Right lung (tissue), 10 donors: ENCODE data around the gene SERPINA3. TPM values are rescaled to one million over a fixed set of nuclear protein-coding genes. Genes with fewer than 3 reads are reported as not detected.
A peak's percentile ranks its signal among the peaks of the same experiment; 100 is the strongest.
"Not testable (repeated sequence)": the region's sequence is repeated elsewhere in the genome, so short reads cannot be mapped to it uniquely, and the experiment has no call there.

Experiments
- DNase-seq, 2 donors: peaks; one replicate each; pipeline ENCODE4 v3.0.0-alpha.2; 2013
- long read RNA-seq, 8 donors: transcript quantifications; one replicate each; lab custom pipeline, GENCODE V29; 2026
- polyA plus RNA-seq, 5 donors: library from polyadenylated mRNA; unstranded; fragments of 120-200 nt; gene quantifications; one replicate each; pipeline versions ENCODE4 v1.2.1 to v1.2.3, GENCODE V29; 2013; ENCODE audit warnings: inconsistent platforms in 1 of 5, low replicate concordance in 1 of 5; ENCODE audit not compliant: insufficient read length in 5 of 5, insufficient read depth in 1 of 5

Gene SERPINA3
- 1 to 10 TPM; 1.0 to 2.4 (median 1.5) TPM for polyA plus RNA-seq
- long read RNA-seq, donor 1: 0 reads
- long read RNA-seq, donor 2: 0 reads
- long read RNA-seq, donor 3: 0 reads
- long read RNA-seq, donor 4: 0 reads
- long read RNA-seq, donor 5: 0 reads
- long read RNA-seq, donor 6: 0 reads
- long read RNA-seq, donor 7: 0 reads
- long read RNA-seq, donor 8: 0 reads

DNA sequence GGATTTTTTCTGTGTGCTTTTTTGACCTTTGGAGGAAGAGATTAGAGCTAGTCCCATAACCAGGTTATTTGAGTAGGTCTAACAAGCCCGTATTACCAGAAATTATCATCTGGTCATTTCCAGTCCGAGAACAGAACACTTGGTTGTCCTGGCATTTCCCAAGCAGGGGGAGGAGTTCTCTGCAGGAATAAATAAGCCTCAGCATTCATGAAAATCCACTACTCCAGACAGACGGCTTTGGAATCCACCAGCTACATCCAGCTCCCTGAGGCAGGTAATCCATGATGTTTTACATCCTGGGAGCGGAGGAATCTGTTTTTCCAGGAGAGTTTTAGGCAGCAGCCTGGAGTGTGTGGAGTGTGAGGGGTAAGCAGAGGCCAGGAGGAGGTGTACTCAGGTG lies at the start of gene SERPINA3:
Gene SERPINA3, plus strand, starts transcription at position 218 of the 400 bp plus-strand sequence. CDS start 2,051 bp downstream, outside the sequence.
- no peak for DNase-seq

DNA sequence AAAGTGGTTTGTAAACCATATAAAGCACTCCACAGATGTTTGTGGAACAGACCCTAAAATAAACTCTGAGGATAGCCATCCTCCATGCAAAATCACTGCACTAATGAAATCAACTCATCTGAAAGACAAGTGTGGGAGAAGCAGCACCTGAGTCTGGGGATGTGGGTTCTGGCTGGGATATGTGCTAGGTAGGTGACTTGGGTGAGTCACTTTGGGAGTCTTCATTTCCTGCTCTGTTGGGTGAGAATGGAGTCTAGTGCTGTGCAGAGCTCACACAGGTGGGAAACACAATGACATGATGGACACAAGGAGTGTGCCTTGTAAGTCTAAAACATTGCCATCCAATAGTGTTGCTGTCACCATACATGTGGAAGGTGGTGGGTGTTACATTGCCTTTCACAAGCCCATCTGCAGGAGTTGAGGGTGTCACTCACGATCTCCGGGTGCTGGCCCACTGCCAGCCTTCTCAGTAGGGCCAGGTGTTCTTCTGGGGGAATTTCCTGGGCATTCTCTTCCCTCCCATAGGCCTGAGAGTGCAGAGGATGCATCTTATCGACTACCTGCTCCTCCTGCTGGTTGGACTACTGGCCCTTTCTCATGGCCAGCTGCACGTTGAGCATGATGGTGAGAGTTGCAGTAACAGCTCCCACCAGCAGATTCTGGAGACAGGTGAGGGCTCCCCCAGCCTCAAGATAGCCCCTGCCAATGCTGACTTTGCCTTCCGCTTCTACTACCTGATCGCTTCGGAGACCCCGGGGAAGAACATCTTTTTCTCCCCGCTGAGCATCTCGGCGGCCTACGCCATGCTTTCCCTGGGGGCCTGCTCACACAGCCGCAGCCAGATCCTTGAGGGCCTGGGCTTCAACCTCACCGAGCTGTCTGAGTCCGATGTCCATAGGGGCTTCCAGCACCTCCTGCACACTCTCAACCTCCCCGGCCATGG lies 49.0 kb upstream of the SERPINA3 start:
- no peak for DNase-seq

DNA sequence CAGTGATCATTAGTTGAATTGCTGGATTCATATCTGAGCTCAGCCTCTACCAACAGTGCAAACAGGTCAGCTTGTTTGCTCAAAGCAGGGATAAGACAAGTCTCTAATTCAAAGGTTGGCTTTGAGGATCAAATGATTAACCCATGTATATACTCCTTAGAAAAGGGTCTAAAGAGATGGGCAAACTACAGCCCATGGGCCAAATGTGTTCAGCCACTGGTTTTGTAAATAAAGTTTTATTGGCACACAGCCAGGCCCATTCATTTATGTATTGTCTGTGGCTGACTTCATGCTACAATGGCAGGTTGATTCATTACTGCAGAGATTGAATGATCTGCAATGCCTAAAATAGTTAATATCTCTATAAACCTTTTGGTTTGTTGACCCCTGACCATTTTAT lies 47.8 kb upstream of the SERPINA3 start:
- no peak for DNase-seq

DNA sequence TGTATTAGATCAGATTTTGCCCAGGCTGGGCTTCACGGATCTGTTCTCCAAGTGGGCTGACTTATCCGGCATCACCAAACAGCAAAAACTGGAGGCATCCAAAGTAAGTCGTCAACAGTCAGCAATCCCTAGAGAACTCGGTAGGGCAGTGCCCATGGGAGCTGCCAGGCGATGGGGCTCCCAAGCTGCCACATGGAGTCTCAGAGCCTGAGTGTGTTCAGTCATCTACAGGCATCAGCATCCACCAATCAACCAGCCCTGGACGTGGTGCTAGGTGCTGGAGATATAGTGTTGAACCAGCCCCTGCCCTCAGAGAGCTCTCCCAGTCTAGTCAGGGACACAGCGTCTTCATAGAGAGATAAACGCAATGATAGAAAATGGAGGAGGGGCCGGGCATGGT lies 44.0 kb upstream of the SERPINA3 start:
- DNase-seq: no peak

DNA sequence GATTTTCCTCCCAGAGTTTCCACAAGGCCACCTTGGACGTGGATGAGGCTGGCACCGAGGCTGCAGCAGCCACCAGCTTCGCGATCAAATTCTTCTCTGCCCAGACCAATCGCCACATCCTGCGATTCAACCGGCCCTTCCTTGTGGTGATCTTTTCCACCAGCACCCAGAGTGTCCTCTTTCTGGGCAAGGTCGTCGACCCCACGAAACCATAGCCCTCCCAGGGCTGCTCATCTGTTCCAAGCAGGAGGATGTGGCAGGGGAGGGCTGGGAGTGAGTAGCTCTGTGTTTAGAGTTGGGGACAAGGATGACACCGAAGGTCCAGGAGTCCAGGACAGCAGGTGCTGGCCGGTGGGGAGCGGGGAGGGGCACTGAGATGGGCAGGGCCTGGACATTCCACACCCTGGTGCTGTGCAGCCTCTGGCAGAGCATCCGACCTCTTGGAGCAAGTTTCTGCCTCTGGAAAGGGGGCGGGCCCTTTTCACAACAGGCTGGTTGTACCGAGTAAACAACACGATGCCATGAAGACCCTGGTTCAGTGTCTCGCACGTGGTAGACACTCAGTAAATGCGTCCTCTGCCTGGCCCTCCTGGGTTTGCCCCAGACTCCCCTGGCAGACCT lies 42.7 kb upstream of the SERPINA3 start:
- no peak for DNase-seq

DNA sequence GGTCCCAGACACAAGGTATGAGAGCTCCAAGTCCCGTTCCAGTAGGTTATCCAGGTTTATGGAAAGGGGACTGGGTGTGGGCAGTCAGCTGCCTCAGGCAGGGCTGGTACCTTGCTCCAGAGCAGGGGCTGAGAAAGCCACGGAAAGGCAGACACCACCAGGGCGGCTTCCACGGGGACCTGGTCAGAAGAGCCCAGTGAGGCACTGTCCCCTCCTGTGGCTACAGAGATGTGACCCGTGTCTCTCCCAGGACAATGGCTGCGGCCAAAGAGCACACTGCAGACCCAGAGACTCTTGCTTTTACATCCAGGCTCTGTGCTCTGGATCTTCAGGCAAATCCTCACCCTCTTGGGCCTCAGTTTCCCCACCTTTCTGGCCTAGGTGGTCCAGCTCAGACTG lies 42.2 kb upstream of the SERPINA3 start:
- no peak for DNase-seq

DNA sequence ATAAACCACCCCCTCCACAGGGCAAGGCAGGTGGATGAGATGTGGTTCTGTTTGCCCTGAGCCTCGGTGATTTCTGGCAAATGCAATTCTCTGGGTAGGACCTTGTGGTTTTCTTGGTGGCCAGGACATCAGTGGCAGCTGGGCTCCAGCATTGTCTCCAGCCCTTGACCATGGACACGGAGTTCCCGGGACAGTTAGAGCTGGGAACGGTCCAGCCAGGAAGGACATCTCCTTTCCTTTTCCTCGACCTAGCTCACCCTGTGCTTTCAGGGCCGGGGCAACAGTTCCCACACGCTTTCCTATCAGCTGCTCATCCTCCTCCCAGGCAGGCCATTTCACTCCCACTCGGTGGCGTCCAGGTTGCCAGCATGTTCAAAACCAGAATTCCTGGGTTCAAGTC lies 41.8 kb upstream of the SERPINA3 start:
- no peak for DNase-seq

DNA sequence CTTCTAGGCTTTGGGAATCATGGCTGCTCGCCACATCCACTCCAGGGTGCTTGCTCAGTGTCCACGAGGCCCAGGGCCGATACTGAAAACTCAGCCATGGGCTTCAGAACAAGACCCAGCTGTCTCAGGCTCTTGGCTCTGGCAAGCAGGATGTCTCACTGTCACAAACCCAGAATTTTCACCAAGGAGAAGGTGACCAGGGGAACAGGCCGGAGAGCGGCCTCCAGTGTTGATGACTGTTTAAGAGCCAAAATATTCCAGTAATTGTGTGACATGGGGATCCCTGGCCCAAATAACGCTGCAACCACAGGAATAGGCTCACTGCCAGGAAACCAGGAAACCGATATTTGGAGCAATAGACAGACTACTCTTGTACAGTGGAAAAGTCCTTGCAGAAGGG lies 40.8 kb upstream of the SERPINA3 start:
- peak; percentile 31 to 34 for DNase-seq

DNA sequence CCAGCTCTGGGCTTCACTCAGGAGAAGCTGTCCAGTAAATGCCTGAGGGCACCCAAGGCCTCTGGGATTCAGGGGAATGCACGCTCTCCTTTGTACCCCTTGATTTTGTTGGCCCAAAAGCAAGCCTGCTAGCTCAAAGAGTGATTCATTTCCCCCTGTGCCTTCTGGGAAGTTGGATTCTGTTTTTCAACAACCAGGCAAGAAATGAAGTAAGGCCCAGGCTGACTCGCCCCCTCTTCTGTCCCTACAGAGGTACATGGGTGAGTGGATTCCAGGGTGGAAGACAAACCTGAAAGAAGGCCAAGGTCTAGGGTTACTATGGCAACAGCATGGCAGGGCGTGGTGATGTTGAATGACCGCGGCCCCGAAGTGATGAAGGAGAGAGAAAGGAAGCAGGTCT lies 40.2 kb upstream of the SERPINA3 start:
- no peak for DNase-seq

DNA sequence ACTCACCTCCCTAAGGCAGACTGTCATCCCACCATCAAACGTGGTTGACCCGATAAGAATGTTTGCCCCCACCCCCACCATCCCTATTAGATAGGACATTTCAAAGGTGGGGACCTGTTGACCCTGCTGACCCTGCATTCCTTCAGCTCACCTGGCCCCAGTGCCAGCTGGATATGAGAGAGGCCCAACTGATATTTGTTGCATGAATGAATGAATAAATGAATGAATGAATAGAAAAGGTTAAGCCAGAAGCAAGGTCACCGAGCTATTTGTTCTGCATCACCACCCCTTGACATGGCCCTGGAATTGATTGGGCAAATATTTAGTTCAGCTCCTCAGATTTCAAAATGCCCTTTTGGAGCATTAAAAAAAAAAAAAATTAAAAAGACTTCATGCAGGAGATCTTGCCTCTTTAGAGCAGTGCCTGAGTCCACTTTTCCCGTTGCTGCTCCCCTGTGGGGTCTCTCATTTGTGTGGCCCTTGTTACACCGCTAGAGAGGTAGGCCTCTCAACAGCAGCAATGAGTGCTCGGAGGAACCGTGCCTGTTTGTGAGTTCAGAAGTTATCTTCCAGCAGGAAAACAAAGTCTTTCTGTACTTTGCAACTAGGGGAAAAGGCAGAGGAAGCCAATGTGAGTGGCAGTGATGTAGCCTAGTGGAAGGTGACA lies 39.4 kb upstream of the SERPINA3 start:
- no peak for DNase-seq

DNA sequence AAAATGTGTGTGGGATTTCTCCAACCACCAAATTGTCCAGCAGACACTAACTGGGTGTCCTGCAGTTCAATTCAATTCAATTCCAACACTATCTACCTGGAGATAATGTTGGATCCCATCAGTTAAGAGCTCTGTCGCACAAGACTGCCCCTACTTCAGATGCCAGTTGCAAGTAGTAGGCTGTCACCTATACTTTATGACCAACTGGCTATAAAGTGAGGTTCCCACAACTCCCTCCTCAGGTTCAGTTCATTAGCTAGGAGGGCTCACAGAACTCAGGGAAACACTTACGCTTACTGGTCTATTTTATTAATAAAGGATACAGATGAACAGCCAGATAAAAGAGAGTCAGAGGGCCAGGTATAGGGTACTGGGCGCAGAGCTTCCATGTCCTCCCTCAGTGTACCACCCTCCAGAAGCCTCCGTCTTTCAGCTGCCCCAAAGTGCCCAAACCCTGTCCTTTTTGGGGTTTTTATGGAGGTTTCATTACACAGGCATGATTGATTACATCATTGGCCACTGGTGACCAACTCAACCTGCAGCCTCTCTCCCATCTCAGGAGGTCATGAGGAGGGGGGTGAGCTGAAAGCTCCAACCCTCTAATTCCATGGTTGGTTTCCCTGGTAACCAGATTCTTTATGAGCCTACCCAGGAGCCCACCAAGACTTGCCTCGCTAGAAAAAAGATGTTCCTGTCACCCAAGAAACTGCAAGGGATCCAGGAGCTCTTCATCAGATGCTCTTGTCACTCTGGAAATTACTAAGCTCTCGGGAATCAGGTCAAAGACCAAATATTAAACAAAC lies 38.5 kb upstream of the SERPINA3 start:
- DNase-seq: no peak

DNA sequence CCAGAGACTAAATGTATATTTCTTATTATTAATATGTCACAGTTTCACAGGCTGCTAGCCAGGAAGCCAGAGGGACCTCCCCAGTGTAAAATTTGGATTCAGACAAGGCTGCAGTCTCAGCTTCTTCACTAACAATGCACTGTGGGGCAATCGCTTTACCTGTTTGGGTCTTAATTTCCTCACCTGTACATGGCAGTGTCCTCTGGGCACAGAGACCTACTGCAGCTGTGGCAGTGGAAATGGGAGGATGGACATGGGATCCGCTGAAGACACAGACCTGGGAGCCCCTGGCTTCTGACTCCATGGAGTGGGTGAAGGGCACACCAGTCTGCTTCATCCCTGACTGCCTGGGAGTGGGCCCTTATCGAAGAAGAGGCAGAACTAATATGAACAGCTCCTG lies 37.9 kb upstream of the SERPINA3 start:
- DNase-seq: no peak

DNA sequence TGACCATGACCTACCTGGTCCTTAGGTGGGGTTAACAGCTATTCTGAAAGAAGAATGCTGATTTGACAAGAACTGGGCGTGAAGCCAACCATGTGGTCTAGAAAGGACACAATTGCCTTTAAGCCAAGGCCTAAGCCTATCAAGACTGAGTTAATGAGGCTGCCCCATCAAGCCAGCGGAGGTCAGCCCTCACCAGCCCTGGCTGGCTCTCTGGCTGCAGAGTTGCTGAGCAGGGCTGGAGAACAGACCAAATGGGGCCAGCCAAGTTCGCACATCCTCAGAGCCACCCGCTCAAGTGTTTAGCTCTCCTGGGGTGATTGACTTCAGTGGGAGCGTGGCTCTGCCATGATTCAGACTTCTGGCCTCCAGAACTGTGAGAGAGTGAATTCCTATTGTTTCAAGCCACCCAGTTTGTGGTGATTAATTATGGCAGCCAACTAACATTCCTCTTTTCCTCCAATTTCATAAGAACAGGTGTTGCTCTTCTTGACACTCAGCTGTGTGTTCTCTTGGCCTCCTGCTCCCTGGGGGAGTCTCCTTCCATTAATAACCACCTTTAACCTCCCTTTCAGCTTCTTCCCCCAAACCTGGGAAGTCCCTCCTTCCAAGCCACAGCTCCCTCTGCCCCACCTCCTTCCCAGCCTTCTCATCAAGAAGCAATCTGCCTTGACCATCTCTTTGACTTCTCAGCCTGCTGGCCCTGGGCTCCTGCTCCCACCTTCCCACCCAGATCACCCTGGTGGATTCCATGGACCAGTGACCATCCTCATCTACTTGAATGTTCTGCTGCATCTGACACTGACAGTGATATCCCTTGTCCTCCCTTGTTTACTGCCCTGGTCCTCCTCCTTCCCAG lies 36.2 kb upstream of the SERPINA3 start:
- DNase-seq: no peak

DNA sequence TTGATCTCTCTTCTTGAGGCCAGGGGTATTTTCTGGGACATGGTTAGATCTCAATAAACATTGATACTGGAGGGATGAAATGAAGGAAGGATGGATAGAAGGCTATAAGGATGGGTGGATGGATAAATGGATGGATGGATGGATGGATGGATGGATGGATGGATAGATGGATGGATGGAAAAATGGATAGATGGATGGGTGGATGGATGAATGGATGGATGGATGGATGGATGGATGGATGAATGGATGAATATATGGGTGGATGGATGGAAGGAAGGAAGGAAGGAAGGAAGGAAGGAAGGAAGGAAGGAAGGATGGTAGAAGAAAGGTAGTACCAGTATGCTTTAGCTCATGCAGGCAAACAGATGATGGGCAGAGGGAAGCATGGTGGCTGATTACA lies 34.7 kb upstream of the SERPINA3 start:
- DNase-seq: not testable (repeated sequence)

DNA sequence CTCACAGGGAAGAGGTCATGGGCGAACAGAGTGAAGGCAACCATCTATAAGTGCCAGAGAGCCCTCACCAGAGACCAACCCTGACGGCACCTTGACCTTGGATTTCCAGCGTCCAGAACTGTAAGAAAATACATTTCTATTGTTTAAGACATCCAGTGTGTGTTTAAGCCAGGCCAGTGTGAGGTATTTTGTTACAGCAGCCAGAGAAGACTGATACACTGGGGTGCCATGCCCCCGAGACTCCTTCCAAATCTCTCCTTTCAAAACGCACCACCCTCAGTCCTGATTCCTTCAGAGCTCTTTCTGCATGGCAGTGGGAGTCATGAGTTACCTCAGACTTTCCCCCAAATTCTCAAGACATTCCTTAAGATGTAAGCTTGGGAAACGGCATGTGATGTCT lies 33.5 kb upstream of the SERPINA3 start:
- DNase-seq: no peak

DNA sequence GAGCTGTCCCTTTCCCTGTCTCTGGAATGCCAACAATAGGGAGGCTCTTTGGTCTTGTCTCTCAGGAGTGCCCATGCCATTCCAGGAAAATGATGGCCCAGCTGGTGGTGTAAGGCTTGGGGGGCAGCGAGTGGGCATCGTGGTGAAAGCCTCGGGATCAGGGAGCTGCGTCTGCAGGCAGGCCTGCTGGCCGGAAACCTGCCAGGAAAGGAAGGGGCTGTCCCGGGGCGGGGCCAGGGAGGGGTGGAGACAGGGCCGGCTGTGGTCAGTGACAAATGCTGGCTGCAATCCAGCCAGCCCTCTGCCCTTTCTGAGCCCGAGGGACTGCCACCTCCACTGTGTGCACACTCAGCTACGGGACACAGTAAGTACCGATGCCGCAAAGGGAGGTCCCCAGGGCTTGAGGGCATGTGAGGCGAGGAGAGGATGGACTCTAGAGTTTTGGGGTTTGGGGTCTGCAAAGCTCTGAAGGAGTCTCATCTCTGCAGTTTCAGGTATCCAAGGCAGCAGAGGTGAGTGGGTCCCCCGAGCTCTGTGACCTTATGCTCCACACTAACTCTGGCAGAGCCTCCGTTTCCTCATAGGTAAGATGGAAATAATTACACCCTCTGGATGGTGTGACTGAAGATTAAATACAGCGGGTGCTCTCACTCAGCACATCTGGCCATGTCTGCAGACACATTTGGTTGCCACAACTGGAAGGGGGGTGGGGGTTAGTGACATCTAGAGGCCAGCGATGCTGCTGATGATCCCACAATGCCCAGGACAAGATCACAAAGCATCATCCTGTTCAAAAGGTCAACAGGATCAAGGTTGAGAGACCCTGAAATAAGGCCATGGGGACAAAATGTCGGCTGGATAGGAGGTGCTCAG lies 30.8 kb upstream of the SERPINA3 start, which contains the start of gene SERPINA5:
Gene SERPINA5, plus strand, starts transcription at position 300 of the 873 bp plus-strand sequence. CDS start 5,937 bp downstream, outside the sequence.
- DNase-seq: no peak

DNA sequence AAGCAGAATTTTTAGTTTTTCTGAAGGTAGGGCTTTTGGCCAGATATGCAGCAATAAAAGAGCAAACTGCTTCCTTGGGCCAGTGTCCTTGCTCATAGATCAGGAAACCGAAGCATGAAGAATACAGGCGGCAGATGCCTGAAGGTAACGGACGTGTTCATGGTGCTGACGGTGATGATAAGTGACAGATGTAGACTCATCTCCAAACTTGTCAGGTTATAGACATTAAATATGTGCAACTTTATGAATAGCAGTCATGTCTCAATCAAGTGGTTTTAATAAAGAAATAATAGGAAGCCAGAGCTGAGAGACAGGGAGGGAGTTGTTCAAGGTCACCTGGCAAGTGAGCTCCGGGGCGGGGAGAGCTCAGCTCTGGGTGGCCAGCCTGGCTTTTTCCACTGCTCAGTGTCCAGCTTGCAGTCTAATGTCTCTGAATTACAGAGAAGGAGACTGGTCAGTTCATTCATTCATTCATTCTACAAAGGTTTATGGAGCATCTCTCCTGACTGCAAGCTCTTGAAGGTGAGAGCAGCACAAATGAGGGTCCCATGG lies 29.9 kb upstream of the SERPINA3 start:
- no peak for DNase-seq

DNA sequence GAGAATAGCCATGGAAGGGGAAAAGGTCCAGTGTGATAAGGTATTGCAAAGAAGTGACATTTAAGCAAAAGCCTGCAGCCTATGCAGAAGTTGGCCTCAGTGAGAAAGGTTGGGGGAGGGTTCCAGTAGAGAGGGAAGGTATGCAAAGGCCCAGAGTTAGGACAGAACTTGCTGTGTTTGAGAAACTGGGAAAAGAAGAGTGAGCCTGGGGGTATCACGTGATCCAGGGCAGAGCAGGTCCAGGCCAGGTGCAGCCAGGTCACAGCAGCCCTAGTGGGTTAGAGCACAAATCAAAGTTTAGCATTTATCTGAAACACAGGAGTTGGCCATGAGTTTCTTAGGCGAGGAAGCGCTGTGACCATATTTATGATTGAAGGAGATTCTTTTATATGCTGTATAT lies 29.3 kb upstream of the SERPINA3 start:
- DNase-seq: no peak

DNA sequence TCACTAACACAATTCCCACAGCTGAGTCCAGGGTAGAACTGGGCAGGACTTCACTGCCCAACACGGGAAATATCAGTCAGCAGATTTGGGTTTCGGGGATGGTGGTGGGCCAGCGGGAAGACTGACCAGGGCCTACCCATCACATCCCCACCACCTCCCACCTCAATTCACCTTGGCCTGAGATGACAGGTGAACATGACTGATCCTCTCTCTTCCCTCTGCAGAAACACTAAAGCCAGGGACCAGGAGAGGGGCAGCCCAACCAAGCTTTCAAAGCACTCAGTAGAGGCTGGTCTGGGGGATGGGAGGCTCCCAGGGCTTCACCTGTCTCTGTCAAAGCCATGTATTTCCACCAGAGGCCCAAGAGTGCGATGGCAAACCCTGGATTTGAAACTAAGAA lies 28.6 kb upstream of the SERPINA3 start:
- no peak for DNase-seq
